ENCODE measurements around the gene RANBP3.

The RANBP3 gene

DNA sequence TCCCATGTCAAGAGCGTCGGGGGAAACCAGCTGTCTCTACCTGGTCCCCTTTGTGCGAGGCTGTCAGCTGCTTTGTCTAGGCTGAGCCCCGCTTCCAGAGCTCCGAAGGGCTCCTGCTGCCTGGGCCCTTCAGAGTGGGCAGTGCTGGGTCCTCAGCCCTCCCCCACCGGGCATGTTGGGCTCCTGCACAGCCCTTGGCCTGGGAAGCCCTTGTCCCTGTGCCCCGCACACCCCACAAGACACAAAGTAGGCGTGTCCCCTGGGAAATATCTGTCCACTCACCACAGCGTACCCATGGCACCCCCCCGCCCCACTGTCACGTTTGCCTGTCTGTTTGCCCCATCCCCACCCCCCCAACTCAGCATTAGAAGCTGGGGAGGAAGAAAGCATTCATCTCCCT lies 39.6 kb upstream of the RANBP3 start:
- TF ChIP-seq, protein P1, sequence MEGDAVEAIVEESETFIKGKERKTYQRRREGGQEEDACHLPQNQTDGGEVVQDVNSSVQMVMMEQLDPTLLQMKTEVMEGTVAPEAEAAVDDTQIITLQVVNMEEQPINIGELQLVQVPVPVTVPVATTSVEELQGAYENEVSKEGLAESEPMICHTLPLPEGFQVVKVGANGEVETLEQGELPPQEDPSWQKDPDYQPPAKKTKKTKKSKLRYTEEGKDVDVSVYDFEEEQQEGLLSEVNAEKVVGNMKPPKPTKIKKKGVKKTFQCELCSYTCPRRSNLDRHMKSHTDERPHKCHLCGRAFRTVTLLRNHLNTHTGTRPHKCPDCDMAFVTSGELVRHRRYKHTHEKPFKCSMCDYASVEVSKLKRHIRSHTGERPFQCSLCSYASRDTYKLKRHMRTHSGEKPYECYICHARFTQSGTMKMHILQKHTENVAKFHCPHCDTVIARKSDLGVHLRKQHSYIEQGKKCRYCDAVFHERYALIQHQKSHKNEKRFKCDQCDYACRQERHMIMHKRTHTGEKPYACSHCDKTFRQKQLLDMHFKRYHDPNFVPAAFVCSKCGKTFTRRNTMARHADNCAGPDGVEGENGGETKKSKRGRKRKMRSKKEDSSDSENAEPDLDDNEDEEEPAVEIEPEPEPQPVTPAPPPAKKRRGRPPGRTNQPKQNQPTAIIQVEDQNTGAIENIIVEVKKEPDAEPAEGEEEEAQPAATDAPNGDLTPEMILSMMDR (IDR thresholded peaks at IDR 0.05; ENCODE audit: borderline replicate concordance, extremely low read depth, low read length, poor library complexity, severe bottlenecking): no peak
- TF ChIP-seq EZH2 (IDR thresholded peaks at IDR 0.05; ENCODE audit: borderline replicate concordance, low read depth, low read length, severe bottlenecking): no peak
- ATAC-seq (ENCODE audit: insufficient read depth, low read depth): no peak
- H3K36me3 ChIP-seq (ENCODE audit: insufficient read depth, low read length): no peaks in the 10 kb centered on the region
- H3K9ac ChIP-seq (ENCODE audit: low read depth, low read length): no peak overlapping the region
- DNase-seq: no peak
- no peaks in the 10 kb centered on the region for H3K4me1 ChIP-seq (ENCODE audit: insufficient read depth, low read length)
- no peaks in the 10 kb centered on the region for H3K9me3 ChIP-seq (ENCODE audit: insufficient read depth, low read length, severe bottlenecking)
- H2AFZ ChIP-seq (ENCODE audit: low read depth, low read length): no peak overlapping the region
- H3K79me2 ChIP-seq (ENCODE audit: insufficient read depth, low read length): no peaks in the 10 kb centered on the region
- no peak overlapping the region for H3K4me3 ChIP-seq (ENCODE audit: low read depth in 1 of 2, low read length in 2 of 2)
- no peak overlapping the region for H3K4me2 ChIP-seq (ENCODE audit: insufficient read depth, low read length)
- no peaks in the 10 kb centered on the region for H3K27me3 ChIP-seq (ENCODE audit: insufficient read depth, low read length, poor library complexity)
- H3K27ac ChIP-seq (ENCODE audit: low read length): no peak overlapping the region
- no peaks in the 10 kb centered on the region; the same call in none of the 2 replicates for H4K20me1 ChIP-seq (ENCODE audit: insufficient read depth, low read length)

DNA sequence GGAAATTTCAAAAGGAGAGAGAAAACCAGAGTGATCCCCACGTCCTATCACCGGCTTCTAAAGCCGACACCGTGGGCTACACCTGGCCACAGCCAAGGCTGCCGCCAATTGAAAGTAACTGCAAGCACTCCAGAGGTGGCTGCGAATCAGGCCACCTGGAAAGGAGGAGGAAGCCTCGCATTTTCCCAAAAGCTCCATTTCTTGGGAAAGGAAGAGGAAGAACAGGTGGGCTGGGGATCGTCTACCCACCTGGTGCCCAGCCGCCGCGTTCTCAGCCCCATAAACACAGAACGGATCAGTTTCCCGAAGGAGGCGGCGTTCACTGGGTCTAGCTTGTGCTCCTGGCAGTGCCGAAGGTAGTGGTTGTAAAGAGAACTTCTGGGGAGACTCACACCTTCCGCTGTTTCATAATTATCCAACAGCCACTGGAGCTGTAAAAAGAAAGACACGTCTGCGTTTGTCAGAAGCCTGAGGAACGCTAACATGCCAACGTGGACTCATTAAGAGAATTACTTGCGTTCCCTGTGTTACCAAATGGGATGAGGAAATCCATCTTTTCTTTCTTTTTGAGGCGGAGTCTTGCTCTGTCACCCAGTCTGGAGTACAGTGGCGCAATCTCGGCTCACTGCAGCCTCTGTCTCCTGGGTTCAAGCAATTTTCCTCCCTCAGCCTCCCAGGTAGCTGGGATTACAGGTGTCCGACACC lies 38.1 kb upstream of the RANBP3 start:
- Histone ChIP-seq H3K27ac (ENCODE audit: low read length) (no peak overlapping the region), H3K79me2 (ENCODE audit: insufficient read depth, low read length) (no peaks in the 10 kb centered on the region), H3K4me3 (ENCODE audit: low read depth in 1 of 2, low read length in 2 of 2) (no peak overlapping the region), H3K36me3 (ENCODE audit: insufficient read depth, low read length) (no peaks in the 10 kb centered on the region), H3K9ac (ENCODE audit: low read depth, low read length) (no peak overlapping the region), H3K9me3 (ENCODE audit: insufficient read depth, low read length, severe bottlenecking) (no peaks in the 10 kb centered on the region), H3K4me1 (ENCODE audit: insufficient read depth, low read length) (no peaks in the 10 kb centered on the region), H3K4me2 (ENCODE audit: insufficient read depth, low read length) (no peak overlapping the region), H3K27me3 (ENCODE audit: insufficient read depth, low read length, poor library complexity) (no peaks in the 10 kb centered on the region), H4K20me1 (ENCODE audit: insufficient read depth, low read length) (no peaks in the 10 kb centered on the region; the same call in none of the 2 replicates), H2AFZ (ENCODE audit: low read depth, low read length) (no peak overlapping the region)
- no peak for ATAC-seq (ENCODE audit: insufficient read depth, low read depth)
- no peak for DNase-seq
- TF ChIP-seq, protein P1 (IDR thresholded peaks at IDR 0.05; ENCODE audit: borderline replicate concordance, extremely low read depth, low read length, poor library complexity, severe bottlenecking): no peak
- no peak for TF ChIP-seq EZH2 (IDR thresholded peaks at IDR 0.05; ENCODE audit: borderline replicate concordance, low read depth, low read length, severe bottlenecking)

DNA sequence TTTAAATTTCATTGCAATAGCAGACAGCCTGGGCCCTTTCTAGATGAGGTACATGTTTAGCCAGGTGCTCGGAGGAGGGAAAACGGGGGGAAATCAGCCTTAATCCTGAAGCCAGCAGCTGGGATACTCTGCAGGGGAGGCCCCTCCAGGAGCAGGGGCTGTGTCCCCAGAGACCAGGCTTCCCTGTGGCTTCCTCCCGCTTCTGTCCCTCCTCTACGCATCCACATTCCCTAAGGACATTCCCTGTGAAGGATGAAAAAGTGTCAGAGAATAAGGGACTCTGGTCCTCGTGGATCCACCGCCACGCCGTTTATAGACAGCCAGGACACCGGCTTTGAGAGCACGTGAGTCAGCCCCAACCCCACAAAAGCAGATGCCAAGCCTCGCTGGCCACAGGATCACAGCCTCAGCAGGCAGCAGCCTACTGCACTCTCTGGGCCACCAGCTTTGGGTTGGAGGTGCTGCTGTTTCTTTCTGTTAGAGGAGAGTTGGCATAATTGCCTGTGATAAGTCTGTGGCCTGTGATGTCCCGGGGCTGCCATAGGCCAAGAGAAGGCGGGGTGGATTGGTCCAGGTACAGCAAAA lies 36.7 kb upstream of the RANBP3 start:
- no peaks in the 10 kb centered on the region for H4K20me1 ChIP-seq (ENCODE audit: insufficient read depth, low read length)
- no peak for DNase-seq
- no peak overlapping the region for H3K4me2 ChIP-seq (ENCODE audit: insufficient read depth, low read length)
- no peak for ATAC-seq (ENCODE audit: insufficient read depth, low read depth)
- TF ChIP-seq EZH2 (IDR thresholded peaks at IDR 0.05; ENCODE audit: borderline replicate concordance, low read depth, low read length, severe bottlenecking): no peak
- TF ChIP-seq, protein P1 (IDR thresholded peaks at IDR 0.05; ENCODE audit: borderline replicate concordance, extremely low read depth, low read length, poor library complexity, severe bottlenecking): no peak
- H3K27me3 ChIP-seq (ENCODE audit: insufficient read depth, low read length, poor library complexity): no peaks in the 10 kb centered on the region
- no peak overlapping the region for H2AFZ ChIP-seq (ENCODE audit: low read depth, low read length)
- no peak overlapping the region for H3K27ac ChIP-seq (ENCODE audit: low read length)
- H3K36me3 ChIP-seq (ENCODE audit: insufficient read depth, low read length): no peaks in the 10 kb centered on the region
- no peaks in the 10 kb centered on the region for H3K79me2 ChIP-seq (ENCODE audit: insufficient read depth, low read length)
- no peaks in the 10 kb centered on the region for H3K9me3 ChIP-seq (ENCODE audit: insufficient read depth, low read length, severe bottlenecking)
- H3K4me1 ChIP-seq (ENCODE audit: insufficient read depth, low read length): no peaks in the 10 kb centered on the region
- no peak overlapping the region for H3K9ac ChIP-seq (ENCODE audit: low read depth, low read length)
- no peak overlapping the region for H3K4me3 ChIP-seq (ENCODE audit: low read depth in 1 of 2, low read length in 2 of 2)
